Kidney capillary endothelial cell (primary cell): Measurements from ENCODE around the gene MIER2.
"Not testable (repeated sequence)": the region's sequence is repeated elsewhere in the genome, so short reads cannot be mapped to it uniquely, and the experiment has no call there.

ENCODE experiments used
- DNase-seq: peaks from one replicate; pipeline ENCODE4 v3.0.0-alpha.2; 2018; ENCODE audit warnings: low spot score

Gene MIER2

DNA sequence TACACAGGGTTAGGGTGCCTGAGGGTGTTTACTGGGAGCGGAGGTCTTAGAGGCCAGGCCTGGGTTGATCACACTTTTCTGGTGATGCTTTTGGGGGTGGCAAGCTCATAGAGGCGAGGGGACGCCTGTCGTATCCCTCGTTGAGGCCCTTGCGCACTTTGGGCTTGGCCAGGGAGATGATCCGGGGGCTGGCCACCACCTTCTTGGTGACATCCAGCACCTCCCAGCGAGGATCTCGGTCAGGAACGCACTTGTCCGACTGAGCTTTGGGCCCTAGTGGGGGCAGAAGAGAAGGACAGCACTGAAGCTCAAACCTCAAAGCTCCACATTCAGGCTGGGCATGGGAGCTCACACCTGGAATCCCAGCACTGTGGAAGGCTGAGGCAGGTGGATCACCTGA is 17.6 kb upstream of the MIER2 start:
- DNase-seq: no peak

DNA sequence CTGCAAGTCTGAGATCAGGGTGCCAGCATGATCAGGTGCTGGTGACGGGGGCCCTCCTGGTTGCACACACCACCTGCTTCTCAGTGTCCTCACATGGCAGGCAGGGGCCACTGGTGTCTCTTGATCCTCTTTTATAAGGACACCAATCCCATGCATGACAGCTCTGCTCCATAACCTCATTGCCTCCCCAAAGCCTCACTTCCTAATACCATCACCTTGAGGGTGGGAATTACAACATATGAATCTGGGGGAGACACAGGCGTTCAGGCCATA is 15.0 kb upstream of the MIER2 start:
- DNase-seq: no peak

DNA sequence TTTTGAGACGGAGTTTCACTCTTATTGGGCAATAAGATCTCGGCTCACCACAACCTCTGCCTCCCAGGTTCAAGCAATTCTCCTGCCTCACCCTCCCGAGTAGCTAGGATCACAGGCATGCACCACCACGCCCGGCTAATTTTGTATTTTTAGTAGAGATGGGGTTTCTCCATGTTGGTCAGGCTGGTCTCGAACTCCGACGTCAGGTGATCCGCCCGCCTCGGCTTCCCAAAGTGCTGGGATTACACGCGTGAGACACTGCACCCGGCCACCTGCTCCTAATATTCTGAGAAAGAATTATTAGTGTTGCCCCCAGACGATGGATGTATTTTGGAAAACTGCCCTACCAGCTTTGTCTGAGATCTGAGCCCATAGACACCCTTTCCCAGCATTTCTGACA is 10.9 kb upstream of the MIER2 start:
- not testable (repeated sequence) for DNase-seq

DNA sequence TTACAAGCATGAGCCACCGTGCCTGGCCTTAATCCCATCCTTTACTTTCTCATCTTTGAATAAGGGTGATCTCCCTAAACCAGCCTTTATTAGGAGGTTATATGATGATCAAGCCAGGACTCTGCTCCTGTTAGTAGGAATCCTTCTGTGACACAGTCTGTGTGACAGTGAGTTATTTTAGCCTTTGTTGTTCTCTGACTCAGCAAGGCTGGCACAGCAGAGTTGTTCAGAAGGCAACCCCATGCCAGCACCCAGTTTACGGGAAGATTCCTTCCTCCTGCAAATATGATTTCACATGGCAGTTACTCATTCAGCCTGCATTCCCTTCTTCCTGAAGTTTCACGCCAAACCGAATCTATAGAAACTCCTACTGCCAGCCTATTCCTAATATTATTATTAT is 10.5 kb upstream of the MIER2 start:
- no peak for DNase-seq

DNA sequence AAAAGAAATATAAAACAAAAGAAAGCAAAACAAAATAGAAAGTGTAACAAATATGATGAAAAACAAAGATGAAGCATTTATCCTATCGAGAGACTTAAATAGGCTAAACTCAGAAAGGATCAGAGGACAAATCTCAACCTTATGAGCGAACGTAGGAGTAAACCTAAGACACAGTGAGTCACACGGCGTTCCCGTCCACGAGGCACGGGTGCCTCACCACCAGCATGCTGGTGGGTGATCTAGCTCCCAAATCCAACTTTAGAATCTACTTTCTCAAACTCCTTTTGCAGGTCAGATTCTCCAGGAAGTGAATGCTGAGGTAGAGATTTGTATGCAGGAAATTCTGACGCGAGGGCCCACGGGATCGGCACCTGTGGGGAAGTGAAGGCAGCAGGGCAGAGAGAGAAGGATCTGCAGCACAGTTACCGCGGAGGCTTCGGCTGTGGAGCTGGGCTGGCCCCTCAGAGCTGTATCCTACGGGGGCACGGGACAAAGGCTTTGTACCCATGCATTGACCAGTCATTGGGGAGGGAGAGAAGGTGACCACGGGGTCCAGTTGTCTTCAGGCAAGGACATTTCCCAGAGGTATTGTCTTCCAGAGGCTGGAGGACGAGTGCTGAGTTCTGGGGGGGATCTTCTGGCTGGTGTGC is 7.5 kb upstream of the MIER2 start:
- DNase-seq: no peak

DNA sequence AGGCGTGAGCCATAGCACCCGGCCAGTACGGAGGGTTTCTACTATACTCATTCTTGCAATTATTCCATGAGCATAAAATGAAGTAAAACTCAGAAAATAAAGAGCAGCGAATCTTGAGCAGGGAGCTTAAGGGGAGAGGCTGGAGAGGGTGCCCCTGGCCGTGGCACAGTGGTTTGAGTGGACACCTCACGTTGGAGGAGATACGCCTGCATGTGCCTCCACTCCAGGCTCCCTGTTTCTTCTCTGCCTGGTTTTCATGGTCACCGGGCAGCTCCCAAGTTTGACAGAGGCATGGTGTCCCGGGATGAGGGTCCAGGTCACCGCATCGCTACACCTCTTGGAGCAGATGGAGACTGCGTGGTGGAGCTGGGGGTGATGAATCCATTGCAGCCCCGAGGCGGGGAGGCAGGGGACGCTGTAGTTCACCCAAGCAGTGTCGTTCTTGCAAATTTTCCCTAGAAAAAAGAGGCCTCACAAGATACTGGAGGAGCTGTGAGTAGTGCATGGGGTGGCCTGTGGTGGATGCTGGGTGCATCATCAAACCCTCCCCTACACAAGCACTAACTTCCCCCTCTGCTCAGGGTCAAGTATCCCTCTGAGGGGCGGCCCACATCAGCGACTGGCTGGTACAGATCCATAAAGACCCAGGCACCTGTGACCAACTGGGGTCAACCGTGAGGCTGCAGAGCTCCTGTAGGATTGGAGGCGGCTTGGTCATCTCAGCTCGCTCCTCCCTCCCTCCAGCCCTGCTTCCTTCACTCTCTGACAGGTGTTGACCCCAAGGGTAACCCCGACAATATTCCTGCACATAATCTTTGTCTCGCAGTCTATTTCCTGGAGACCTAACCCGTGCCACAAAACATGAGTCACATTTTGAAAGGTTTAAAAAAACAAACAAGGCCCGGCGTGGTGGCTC is 3.6 kb upstream of the MIER2 start:
- peak; percentile 42 for DNase-seq

DNA sequence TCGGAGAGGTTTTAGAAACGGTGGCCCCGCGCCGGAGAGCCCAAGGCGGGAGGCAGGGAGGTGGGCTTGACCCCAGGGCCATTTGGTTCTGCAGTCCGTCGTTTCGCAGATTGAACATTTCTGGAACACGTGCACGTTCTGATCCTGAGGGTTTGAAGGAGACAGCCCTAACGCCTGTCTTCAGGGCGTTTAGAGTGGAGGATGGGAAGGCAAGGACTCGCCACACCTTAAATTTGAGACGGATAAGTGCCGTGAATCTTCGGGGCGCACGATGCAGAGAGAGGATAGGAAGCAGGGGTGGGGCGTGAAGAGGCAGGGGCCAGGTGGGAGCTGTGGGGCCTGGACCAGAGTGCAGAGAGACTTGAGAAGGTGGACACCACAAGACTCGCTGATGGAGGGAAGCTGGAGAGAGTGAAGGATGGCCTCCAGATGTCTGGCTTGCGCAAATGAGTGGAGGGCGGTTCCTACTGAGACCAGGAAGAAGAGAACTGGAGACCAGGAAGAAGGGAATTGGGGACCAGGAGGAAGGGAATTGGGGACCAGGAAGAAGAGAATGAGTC is 804 bp upstream of the MIER2 start:
- DNase-seq: no peak

DNA sequence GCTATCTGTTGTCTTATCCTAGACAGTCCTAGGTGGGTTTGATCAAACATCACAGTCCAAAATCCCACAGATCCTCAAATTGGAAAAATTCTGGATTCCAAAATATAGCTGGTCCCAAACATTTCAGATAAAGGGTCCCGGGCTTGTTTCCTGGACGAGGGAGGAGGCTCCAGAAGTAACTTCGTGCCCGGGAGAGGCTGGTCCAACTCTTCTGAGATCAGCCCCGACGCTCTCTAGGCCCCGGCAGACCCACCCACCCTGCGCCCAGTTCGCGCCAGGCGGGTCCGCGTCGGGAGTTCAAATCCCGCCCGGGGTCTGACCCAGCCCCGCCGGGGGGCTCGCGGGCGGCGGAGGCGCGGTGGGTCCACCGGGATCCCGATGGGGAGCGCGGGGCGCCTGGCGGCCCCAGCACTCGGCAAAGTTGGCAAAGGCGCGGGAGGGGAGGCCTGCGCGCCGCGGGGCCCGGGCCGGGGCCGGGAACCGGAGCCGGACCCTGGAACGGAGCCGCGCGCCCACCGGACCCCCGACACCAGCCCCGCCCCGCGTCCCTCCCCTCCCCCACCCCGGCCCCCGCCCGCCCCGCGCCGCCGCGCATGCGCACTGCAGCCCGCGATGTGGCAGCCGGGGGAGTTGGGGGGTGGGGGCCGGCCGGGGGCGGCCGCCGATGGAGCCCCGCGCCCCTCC is 513 bp downstream of the MIER2 start:
- DNase-seq: no peak

DNA sequence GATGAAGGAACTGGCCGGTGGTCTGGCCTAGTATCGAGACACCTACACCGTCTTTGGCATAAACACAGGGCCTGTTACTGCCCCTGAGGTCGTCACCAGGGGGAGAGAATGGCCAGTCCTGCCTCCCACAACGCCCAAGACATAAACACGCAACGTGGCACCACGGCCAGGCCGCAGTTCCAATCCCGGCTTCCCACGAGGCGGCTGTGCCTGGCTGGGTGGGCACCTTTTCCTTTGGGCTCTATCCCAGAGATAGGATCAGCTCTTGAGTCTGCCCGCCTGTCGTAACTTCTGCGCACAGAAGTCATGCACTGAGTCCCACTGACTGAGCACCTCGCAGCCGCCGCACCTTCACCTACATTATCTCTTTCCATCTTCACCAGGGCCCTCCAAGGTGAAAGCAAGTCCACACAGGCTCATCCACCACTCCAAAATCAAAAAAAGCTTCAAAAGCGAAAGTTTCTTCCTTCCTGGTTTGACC is 1.1 kb downstream of the MIER2 start:
- no peak for DNase-seq

DNA sequence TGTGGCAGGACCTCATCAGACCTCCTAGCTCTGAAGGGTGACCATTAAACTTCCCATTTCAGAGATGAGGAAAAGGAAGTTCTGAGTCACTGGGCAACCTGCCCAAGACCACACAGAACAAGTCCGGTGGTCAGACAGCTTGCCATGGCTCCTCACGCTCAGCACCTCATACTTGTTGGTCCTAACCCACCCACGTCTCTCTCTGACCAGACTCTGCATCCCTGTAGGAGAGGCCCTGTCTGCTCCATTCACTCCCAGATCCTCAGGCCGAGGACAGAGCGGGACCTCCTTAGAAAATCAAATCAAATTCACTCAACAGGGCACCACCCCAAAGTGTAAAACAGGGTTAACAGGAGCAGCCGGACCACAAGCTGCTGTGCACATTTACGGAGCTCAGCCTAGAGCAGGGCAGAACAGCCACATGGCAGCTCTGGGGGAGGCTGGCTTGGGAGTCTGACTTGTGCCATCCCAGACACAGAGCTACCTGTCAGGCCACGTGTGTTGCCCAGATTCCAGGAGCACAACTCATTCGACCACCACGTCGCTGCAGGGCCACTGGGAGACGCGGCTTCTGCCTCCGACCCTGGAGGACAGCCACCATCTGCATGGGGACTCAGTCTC is 1.7 kb downstream of the MIER2 start:
- peak; percentile 93 for DNase-seq

DNA sequence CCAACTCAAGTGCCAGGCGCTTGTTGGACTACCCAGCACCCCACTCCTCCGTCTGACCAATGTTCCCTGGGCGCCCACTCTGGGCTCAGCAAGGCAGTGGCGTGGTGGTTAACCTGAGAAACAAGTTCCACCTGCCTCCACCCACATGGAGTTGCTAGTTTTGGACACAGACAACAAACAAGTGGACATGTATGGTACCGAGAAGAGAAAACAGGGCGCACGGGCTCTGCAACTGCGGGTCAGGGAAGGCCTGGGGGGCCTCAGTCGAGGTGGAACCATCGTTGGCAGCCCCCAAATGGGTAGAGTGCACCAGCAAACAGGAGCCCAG is 2.5 kb downstream of the MIER2 start:
- no peak for DNase-seq

DNA sequence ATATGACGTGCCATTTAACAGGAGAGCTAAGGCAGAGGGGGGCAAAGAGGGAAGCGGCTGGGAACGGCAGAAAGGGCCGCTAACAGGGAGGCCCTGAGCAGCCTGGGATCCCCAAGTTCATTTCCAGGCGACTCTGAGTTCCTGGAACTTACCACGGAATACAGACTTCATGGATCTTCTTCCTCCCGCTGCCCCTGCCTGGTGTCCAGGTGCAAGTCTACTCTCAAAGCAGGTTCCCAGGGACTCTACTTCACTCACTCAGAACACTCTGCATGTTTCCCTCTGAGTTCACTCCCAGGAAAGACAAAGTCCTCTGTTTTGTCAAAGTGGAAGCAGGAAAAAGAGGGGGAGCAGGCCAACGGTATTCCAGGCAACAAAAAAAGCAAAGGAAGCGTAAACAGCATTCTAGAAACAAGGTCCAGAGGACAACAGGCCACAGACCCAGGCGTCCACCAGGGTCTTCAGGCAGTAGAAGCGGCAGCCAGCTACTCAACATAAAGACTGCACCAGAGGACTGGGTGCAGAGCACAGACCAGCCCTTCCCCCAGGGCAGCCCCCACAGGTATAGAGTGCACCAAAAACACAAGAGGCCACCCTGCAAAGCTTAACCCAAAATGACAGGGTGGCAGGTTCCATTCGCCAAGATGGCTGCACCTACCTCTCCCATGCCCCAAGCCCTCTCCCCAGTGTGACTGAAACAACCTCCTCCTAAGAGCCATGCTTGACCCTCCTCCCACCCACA is 3.0 kb downstream of the MIER2 start:
- DNase-seq: no peak

DNA sequence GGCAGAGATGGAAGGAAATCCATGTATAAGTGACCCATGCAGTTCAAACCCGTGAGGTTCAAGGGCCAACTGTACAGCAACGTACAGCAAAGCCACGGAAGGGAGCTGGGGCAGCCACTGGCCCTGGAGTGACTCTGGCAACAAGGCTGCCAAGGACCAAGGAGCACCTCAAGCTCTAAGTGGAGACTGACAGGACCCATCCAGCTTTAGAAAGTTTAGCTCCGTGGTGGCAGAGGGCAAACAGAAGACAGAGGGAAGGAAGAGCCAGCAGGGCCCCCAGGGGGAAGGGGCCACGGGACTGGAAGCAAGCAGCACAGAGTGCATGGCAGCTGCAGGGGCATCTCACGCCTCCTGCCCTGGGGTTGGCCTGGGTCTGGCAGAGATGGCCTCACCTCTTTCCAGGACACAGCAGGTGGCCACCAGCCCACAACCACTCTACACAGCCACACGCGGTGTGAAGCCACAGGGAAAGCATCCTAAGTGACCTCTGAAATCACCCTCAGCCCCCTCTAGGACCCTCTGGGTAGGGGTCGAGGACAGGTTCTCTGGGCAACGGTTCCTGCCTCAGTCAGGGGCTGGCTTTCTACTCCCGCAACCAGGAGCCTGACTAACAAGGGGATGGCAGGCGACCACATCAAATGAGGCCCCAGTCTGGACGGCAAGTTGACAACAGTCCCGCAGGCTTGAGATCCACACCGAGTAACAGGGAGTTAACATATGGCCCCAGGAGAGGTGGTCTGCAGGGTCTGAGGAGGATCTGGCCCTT is 3.8 kb downstream of the MIER2 start:
- no peak for DNase-seq

DNA sequence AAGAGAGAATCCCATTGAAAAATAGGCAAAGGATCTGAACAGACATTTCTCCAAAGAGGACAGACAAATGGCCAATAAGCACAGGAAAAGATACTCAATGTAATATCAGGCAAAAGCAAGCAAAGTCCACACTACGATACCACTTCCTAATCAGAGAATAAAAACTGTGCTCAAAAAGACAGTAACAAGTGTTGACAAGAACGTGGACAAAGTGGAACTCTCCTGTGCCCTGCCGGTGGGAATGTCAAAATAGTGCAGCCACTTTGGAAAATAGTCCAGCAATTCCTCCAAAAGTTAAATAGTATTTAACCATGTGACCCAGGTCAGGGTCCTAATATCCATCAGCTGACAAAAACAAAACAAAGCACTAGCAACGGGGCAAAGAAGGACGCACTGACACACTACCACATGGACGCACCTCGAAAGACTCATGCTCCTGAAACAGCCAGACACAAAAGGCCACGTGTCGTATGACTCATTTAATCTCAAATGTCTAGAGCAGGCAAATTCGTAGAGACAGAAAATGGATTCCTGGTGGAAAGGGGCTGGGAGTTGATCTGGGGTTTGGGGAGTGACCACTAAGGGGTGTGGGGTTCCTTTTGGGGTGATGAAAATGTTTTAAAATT is 5.2 kb downstream of the MIER2 start:
- DNase-seq: no peak

DNA sequence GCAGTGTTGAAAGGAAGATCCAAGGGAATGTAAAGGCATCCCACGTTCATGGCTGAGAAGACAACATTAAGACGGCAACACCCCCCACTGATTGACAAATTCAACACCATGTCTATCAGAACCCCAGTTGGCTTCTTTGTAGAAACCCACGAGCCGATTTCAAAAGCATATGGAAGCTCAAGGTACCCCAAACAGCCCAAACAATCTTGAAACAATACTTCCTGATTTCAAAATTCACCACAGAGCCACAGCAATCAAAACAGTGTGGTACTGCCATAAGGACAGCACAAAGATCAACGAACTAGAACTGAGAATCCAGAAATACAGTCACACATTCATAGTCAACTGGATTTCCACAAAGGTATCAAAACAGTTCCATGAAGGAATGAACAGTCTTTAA is 6.2 kb downstream of the MIER2 start:
- no peak for DNase-seq

DNA sequence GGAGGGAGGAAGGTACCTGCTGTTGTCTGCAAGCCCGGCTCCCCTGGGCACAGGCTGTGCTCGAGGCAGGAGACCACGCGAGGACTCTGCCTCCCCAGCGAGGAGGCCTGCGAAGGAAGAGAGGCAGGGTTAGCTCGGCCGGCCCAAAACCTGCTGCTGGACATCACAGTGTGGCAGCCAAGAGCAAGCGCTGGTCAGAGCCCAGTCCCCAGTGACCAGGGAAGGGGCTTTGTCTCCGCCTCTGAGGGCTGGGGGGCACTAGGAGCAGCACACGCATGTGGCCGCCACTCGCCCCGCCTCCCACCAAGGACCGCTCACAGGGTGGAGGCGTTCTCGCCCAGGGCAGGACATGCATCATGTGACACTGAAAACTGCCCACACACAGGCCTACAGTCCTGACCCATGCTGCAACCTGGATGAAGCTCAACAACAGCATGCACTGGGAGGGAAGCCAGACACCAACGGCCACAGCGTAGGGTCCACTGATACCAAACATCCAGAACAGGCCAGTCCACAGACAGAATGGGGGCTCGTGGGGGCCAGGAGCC is 8.5 kb downstream of the MIER2 start:
- no peak for DNase-seq

DNA sequence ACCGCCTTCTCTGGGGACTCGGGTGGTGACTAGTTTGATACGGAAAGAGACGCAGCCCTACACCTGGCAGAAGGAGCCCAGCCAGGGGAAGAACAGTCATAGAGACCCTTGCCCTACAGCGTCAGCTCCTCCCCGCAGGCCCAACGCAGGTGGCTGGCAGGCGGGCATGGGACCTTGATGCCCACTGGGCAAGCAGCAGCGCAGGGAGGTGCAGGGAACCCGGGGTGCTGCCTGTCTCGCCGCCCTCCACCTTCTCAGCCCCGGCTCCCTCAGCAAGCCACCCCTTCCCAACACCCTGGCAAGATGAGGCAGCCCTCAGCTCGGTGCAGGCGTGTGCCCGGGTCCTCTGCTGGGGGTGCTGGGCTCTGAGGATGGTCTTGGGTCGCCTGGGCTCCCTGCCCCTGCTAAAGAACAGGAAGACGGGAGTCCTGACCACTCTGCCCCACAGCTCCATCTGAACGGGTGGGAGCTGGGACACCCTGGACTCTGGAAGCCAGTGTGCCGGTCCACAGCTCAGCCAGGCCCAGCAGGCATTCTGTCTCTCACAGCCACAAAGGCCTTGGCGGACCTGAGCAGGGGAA is 9.0 kb downstream of the MIER2 start:
- no peak for DNase-seq

DNA sequence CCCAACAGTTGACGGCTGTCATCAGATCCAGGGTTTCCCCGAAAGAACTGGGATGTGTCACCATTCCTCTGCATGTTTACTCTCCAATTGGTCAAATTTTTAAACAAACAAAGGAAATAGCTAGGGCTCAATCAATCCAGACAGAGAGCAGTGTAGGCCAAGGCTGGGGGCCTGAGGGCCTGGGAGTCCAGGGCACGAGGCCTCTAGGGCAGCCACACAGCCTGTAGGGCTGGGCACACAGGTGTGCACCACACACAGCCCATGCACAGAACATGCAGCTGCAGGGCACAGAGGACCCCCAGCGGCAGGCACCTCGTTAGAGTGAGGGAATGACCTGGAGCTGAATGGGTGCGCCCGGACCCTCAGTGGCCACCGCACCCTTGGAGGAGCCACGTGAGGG is 9.5 kb downstream of the MIER2 start:
- DNase-seq: no peak

DNA sequence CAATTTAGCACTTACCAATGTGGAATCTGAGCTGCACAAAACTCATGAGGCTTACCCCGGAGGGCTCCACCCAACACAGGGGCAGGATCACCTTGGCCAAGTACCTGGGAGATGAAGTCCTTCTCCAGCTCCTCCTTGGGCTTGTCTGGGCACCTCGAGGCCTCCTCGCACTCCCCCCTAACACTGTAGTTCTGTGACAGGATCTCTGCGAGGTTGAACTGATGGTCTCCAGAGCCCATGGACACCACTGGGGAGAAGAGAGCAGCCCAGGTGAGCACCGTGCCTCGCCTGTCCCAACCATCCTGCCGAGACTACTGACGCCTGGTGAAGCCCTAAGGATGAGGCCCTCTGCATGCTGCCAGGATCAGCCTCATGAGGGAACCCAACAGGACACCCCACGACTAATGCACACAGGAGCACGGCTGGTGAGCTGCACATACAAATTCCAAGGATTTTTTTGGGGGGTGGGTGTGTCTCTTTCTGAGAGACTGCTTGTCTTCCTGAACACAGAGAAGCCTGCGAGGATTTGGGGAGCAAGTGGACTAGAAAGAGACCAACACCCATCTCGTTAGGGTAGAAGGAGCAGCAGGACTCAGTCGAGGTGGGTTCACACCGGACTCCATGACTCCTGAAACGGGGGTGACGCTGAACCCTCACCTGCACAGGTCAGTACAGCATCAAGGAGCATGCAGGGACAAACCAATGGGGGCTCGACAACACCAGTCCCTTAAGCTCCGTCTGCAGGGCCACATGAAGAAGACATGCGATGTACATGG is 10.1 kb downstream of the MIER2 start:
- no peak for DNase-seq
